HEK293 (cell line): ENCODE data around the gene PAK3.

ENCODE experiments used
- CTCF ChIA-PET: fragments of 350-600 bp; formaldehyde crosslinking; extraction: SDS; loops from one replicate; lab custom pipeline; 2021; ENCODE audit warnings: antibody characterized with exemption; lab: Yijun Ruan, JAX
- POLR2A ChIA-PET: fragments of 300-600 bp; formaldehyde crosslinking; extraction: SDS; loops from one replicate; lab custom pipeline; 2020; ENCODE audit warnings: antibody characterized with exemption, inconsistent platforms; lab: Yijun Ruan, JAX
- H3K27ac ChIP-seq: fragments of 200-500 bp; sonication (Bioruptor generic); 2 replicates; pipeline ENCODE4 v1.5.1; 2014; ENCODE audit warnings: low read depth, low read length, control low read depth, inconsistent platforms; ENCODE audit errors: extremely low read depth
- H3K36me3 ChIP-seq, 2 experiments: fragments of 200-500 bp in 1 of 2; sonication (Bioruptor generic) in 1 of 2; 1 replicate in 1 of 2; 2 replicates in 1 of 2; pipeline ENCODE4 v1.5.1; 2014 to 2017; ENCODE audit warnings: inconsistent platforms in 2 of 2, low read length in 2 of 2; ENCODE audit not compliant: control insufficient read depth in 2 of 2, insufficient read depth in 1 of 2
- H3K4me1 ChIP-seq: fragments of 200-500 bp; sonication (Bioruptor generic); 2 replicates; pipeline ENCODE4 v1.5.1; 2014; ENCODE audit warnings: mild to moderate bottlenecking, low read length, inconsistent platforms; ENCODE audit not compliant: control insufficient read depth, insufficient read depth
- H3K4me3 ChIP-seq: 2 replicates; pipeline ENCODE4 v1.5.1; 2011; ENCODE audit warnings: low read depth, mild to moderate bottlenecking, control low read depth, low read length, moderate library complexity
- H3K9me3 ChIP-seq: fragments of 200-500 bp; sonication (Bioruptor generic); 2 replicates; pipeline ENCODE4 v1.5.1; 2014; ENCODE audit warnings: low read depth, low read length, inconsistent platforms; ENCODE audit not compliant: control insufficient read depth, insufficient read depth
- CTCF ChIP-seq: fragments of 450-650 bp; formaldehyde crosslinking; IDR thresholded peaks from 2 replicates; pipeline ENCODE4 v1.5.1; 2016; ENCODE audit warnings: missing biosample characterization, missing genetic modification characterization
- ELK4 ChIP-seq: IDR thresholded peaks from 2 replicates; pipeline ENCODE4 v1.6.1; 2011; ENCODE audit warnings: mild to moderate bottlenecking, low read depth, low read length, borderline replicate concordance
- SCRT1 ChIP-seq: fragments of 450-650 bp; formaldehyde crosslinking; IDR thresholded peaks from 2 replicates; pipeline ENCODE4 v1.5.1; 2016; ENCODE audit warnings: missing biosample characterization, missing genetic modification characterization, borderline replicate concordance
- SCRT2 ChIP-seq: fragments of 450-650 bp; formaldehyde crosslinking; IDR thresholded peaks from 2 replicates; pipeline ENCODE4 v1.5.1; 2016; ENCODE audit warnings: missing biosample characterization, missing genetic modification characterization
- ZBTB1 ChIP-seq: fragments of 450-650 bp; formaldehyde crosslinking; IDR thresholded peaks from 2 replicates; pipeline ENCODE4 v1.5.1; 2016; ENCODE audit warnings: missing biosample characterization, missing genetic modification characterization
- ZBTB20 ChIP-seq: fragments of 450-650 bp; formaldehyde crosslinking; IDR thresholded peaks from 2 replicates; pipeline ENCODE4 v1.5.1; 2016; ENCODE audit warnings: missing biosample characterization, missing genetic modification characterization
- ZBTB48 ChIP-seq: fragments of 450-650 bp; formaldehyde crosslinking; IDR thresholded peaks from 2 replicates; pipeline ENCODE4 v1.5.1; 2016; ENCODE audit warnings: missing biosample characterization, missing genetic modification characterization
- ZBTB8A ChIP-seq: fragments of 450-650 bp; formaldehyde crosslinking; IDR thresholded peaks from 2 replicates; pipeline ENCODE4 v1.5.1; 2016; ENCODE audit warnings: missing biosample characterization, missing genetic modification characterization
- ZNF148 ChIP-seq: fragments of 450-650 bp; formaldehyde crosslinking; IDR thresholded peaks from 2 replicates; pipeline ENCODE4 v1.5.0; 2017; ENCODE audit warnings: missing biosample characterization, missing genetic modification characterization, borderline replicate concordance
- ZNF2 ChIP-seq: fragments of 450-650 bp; formaldehyde crosslinking; IDR thresholded peaks from 2 replicates; pipeline ENCODE4 v1.5.1; 2016; ENCODE audit warnings: missing biosample characterization, missing genetic modification characterization
- ZNF23 ChIP-seq: fragments of 450-650 bp; formaldehyde crosslinking; IDR thresholded peaks from 2 replicates; pipeline ENCODE4 v1.5.1; 2016; ENCODE audit warnings: missing biosample characterization, missing genetic modification characterization, borderline replicate concordance
- ZNF473 ChIP-seq: fragments of 450-650 bp; formaldehyde crosslinking; IDR thresholded peaks from 2 replicates; pipeline ENCODE4 v1.5.1; 2017; ENCODE audit warnings: missing biosample characterization, missing genetic modification characterization
- ZNF501 ChIP-seq: fragments of 450-650 bp; formaldehyde crosslinking; IDR thresholded peaks from 2 replicates; pipeline ENCODE4 v1.5.1; 2016; ENCODE audit warnings: missing biosample characterization, missing genetic modification characterization
- ZNF621 ChIP-seq: fragments of 450-650 bp; formaldehyde crosslinking; IDR thresholded peaks from 2 replicates; pipeline ENCODE4 v1.5.1; 2017; ENCODE audit warnings: missing biosample characterization, missing genetic modification characterization
- ZNF670 ChIP-seq: fragments of 450-650 bp; formaldehyde crosslinking; IDR thresholded peaks from 2 replicates; pipeline ENCODE4 v1.5.1; 2016; ENCODE audit warnings: missing biosample characterization, missing genetic modification characterization, low read depth
- TF ChIP-seq, protein P1 (sequence below): fragments of 450-650 bp; formaldehyde crosslinking; conservative IDR thresholded peaks from 2 replicates; pipeline ENCODE4 v1.5.1; 2016; ENCODE audit warnings: low read depth, missing biosample characterization, missing genetic modification characterization
- TF ChIP-seq, protein P2 (sequence below): fragments of 450-650 bp; formaldehyde crosslinking; IDR thresholded peaks from 2 replicates; pipeline ENCODE4 v1.5.1; 2017; ENCODE audit warnings: missing biosample characterization, mild to moderate bottlenecking, missing genetic modification characterization, moderate library complexity
- TF ChIP-seq, protein P3 (sequence below): fragments of 450-650 bp; formaldehyde crosslinking; IDR thresholded peaks from 2 replicates; pipeline ENCODE4 v1.5.1; 2016; ENCODE audit warnings: missing biosample characterization, missing genetic modification characterization
- TF ChIP-seq, protein P4 (sequence below): fragments of 450-650 bp; formaldehyde crosslinking; IDR thresholded peaks from 2 replicates; pipeline ENCODE4 v1.5.1; 2016; ENCODE audit warnings: missing biosample characterization, missing genetic modification characterization, borderline replicate concordance

PAK3 gene

DNA sequence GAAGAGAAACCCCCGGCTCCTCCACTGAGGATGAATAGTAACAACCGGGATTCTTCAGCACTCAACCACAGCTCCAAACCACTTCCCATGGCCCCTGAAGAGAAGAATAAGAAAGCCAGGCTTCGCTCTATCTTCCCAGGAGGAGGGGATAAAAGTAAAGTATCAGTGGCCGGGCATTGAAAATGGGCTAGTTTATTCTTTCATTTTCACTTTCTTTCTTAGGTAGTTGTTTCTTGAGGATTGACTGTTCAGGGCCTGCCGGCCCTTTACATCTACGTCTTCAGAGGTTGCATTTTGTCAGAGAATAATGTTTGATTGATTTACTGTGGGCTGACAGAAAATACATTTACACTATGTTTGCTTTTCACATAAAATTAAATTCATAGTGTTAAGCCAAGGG lies 27.1 kb downstream of the PAK3 start (continued):
- TF ChIP-seq, protein P1, sequence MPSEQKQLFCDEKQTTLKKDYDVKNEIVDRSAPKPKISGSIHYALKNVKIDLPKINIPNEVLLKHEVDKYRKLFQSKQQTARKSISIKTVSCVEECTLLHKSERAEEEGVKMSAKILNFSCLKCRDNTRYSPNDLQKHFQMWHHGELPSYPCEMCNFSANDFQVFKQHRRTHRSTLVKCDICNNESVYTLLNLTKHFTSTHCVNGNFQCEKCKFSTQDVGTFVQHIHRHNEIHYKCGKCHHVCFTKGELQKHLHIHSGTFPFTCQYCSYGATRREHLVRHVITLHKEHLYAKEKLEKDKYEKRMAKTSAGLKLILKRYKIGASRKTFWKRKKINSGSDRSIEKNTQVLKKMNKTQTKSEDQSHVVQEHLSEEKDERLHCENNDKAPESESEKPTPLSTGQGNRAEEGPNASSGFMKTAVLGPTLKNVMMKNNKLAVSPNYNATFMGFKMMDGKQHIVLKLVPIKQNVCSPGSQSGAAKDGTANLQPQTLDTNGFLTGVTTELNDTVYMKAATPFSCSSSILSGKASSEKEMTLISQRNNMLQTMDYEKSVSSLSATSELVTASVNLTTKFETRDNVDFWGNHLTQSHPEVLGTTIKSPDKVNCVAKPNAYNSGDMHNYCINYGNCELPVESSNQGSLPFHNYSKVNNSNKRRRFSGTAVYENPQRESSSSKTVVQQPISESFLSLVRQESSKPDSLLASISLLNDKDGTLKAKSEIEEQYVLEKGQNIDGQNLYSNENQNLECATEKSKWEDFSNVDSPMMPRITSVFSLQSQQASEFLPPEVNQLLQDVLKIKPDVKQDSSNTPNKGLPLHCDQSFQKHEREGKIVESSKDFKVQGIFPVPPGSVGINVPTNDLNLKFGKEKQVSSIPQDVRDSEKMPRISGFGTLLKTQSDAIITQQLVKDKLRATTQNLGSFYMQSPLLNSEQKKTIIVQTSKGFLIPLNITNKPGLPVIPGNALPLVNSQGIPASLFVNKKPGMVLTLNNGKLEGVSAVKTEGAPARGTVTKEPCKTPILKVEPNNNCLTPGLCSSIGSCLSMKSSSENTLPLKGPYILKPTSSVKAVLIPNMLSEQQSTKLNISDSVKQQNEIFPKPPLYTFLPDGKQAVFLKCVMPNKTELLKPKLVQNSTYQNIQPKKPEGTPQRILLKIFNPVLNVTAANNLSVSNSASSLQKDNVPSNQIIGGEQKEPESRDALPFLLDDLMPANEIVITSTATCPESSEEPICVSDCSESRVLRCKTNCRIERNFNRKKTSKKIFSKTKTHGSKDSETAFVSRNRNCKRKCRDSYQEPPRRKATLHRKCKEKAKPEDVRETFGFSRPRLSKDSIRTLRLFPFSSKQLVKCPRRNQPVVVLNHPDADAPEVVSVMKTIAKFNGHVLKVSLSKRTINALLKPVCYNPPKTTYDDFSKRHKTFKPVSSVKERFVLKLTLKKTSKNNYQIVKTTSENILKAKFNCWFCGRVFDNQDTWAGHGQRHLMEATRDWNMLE (tag by site-specific recombination), result no peak
- TF ChIP-seq, protein P2, sequence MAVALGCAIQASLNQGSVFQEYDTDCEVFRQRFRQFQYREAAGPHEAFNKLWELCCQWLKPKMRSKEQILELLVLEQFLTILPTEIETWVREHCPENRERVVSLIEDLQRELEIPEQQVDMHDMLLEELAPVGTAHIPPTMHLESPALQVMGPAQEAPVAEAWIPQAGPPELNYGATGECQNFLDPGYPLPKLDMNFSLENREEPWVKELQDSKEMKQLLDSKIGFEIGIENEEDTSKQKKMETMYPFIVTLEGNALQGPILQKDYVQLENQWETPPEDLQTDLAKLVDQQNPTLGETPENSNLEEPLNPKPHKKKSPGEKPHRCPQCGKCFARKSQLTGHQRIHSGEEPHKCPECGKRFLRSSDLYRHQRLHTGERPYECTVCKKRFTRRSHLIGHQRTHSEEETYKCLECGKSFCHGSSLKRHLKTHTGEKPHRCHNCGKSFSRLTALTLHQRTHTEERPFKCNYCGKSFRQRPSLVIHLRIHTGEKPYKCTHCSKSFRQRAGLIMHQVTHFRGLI (tag by site-specific recombination), result no peak
- no peak for TF ChIP-seq ZBTB1 (tag by site-specific recombination)
- no peak for TF ChIP-seq SCRT1 (tag by site-specific recombination)

DNA sequence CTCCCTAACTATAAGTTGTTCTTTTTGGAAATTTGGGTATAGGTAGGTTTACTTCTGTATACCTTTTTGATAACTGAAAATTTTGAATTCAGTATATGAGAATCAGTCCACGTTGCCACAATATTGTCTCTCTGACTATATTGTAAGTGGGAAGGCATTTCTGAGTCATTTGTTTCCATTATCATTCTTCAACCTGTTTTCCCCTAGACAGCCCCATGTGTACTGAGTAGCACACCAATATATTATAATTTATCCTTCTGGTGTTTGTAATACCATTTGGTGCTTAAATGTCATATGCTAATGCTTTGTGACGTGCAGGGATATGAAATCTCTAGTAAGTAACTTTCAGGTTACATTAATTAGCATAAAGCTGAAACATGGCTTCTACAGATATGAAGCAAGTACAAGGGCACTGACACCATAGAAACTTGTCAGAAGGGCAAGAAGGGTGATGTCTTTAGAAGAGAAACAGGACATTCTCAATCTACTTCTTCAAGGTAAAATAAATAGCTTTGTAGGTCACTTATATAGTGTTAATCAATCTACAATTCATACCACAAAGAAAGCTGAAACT lies 27.7 kb downstream of the PAK3 start:
- no peak overlapping the region for H3K4me3 ChIP-seq
- H3K9me3 ChIP-seq, result no peaks in the 10 kb centered on the region
- ChIA-PET POLR2A (no interaction called here), CTCF (interaction anchor here (0.8 kb wide), 1 partner anchor 14 kb away, joined by 5 read pairs; no protein-coding TSS in a partner anchor)
- no peaks in the 10 kb centered on the region for H3K4me1 ChIP-seq
- H3K36me3 ChIP-seq, result peaks cover 0 to 8% of the 10 kb centered on the region in 2 experiments; a peak in 1 of 3 replicates
- no peak overlapping the region for H3K27ac ChIP-seq
- TF ChIP-seq ZBTB48 (tag by site-specific recombination) (no peak), ZBTB8A (tag by site-specific recombination) (no peak), ZBTB20 (tag by site-specific recombination) (no peak), ZNF501 (tag by site-specific recombination) (no peak), SCRT1 (tag by site-specific recombination) (no peak), ZNF670 (tag by site-specific recombination) (no peak), ZNF148 (tag by site-specific recombination) (no peak), ELK4 (no peak), SCRT2 (no peak), ZNF23 (tag by site-specific recombination) (no peak), ZNF621 (tag by site-specific recombination) (no peak), ZNF2 (tag by site-specific recombination) (no peak), CTCF (no peak), ZNF473 (tag by site-specific recombination) (no peak)
- TF ChIP-seq, protein P3, sequence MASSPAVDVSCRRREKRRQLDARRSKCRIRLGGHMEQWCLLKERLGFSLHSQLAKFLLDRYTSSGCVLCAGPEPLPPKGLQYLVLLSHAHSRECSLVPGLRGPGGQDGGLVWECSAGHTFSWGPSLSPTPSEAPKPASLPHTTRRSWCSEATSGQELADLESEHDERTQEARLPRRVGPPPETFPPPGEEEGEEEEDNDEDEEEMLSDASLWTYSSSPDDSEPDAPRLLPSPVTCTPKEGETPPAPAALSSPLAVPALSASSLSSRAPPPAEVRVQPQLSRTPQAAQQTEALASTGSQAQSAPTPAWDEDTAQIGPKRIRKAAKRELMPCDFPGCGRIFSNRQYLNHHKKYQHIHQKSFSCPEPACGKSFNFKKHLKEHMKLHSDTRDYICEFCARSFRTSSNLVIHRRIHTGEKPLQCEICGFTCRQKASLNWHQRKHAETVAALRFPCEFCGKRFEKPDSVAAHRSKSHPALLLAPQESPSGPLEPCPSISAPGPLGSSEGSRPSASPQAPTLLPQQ (tag by site-specific recombination), result no peak
- TF ChIP-seq, protein P4, sequence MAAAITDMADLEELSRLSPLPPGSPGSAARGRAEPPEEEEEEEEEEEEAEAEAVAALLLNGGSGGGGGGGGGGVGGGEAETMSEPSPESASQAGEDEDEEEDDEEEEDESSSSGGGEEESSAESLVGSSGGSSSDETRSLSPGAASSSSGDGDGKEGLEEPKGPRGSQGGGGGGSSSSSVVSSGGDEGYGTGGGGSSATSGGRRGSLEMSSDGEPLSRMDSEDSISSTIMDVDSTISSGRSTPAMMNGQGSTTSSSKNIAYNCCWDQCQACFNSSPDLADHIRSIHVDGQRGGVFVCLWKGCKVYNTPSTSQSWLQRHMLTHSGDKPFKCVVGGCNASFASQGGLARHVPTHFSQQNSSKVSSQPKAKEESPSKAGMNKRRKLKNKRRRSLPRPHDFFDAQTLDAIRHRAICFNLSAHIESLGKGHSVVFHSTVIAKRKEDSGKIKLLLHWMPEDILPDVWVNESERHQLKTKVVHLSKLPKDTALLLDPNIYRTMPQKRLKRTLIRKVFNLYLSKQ (tag by site-specific recombination), result no peak
